Measurements from ENCODE around the gene FOXO3.

FOXO3 gene

DNA sequence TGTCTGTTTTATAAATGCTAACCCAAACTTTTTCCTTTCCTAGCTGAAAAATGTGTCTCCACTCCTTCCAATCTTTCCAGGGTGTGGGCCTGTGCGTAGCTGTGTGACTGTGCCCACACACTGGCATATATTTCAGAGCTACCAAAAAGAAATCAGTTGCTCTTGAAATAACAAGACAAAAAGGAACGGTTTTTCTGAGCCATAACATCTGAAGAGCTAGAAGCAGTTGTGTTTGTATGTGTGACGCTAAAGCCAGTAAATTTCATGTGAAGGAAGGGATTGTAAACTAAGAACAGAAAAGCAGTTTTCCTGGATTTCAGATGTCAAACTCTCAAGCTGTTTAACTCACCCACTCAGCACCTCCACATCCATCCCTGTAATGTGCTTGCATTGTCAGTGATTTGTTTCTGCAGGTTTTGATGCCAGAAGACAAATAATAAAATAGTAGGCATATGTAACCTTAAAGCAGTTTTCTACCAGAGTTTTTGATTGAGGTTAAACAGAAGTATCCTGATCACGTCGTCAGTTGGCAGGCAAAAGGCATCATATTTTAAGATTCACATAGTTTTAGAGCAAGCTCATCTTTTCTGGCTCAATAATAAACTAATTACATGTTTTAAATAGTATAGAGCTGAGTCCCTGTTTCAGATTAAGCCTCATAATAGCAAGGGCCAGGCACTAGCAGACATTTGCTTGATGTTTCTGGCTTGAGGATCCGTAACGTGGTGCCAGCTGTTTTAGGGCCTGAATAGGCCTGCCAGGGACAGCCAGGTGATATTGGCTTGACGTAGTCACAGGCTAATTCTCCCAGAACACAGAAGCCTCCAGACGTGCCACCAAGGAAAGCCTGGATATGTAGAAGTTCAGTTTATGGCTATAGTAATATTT, 90.9 kb downstream of the FOXO3 start:
- H3K4me3 ChIP-seq (ENCODE audit: low read depth, low read length), result no peak overlapping the region
- in situ Hi-C loops (cut with HindIII; ENCODE audit: low pct_ligation_motif_present, low sequenced_read_pairs), result no loop called here
- TF ChIP-seq, protein P1, sequence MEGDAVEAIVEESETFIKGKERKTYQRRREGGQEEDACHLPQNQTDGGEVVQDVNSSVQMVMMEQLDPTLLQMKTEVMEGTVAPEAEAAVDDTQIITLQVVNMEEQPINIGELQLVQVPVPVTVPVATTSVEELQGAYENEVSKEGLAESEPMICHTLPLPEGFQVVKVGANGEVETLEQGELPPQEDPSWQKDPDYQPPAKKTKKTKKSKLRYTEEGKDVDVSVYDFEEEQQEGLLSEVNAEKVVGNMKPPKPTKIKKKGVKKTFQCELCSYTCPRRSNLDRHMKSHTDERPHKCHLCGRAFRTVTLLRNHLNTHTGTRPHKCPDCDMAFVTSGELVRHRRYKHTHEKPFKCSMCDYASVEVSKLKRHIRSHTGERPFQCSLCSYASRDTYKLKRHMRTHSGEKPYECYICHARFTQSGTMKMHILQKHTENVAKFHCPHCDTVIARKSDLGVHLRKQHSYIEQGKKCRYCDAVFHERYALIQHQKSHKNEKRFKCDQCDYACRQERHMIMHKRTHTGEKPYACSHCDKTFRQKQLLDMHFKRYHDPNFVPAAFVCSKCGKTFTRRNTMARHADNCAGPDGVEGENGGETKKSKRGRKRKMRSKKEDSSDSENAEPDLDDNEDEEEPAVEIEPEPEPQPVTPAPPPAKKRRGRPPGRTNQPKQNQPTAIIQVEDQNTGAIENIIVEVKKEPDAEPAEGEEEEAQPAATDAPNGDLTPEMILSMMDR (IDR thresholded peaks at IDR 0.05; ENCODE audit: low read depth, low read length, missing control alignments), result no peak
- peak overlapping the region; percentile 58 for H3K27ac ChIP-seq
- H3K27me3 ChIP-seq (replicated peaks), result no peaks in the 10 kb centered on the region
- DNase-seq, result peak; percentile 54
- no peaks in the 10 kb centered on the region for H3K36me3 ChIP-seq (replicated peaks)

DNA sequence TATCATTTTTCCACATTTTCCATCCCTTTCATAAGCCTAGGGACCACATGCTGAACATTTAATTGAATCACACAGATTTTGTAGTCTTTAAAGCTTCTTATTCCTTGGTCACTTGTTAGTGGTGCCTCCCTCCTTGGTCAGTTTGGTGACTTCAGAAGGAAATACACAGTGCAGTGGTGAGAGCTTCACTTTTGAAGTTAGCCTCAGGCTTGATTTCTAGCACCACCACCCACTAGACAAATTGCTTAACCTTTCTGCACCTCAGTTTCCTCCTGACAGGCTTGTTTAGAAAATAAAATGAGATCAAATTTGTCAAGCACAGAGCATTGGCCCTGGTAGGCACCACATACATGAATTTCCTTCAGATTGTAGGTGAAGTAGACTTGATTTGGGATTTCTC, 91.7 kb downstream of the FOXO3 start:
- Histone ChIP-seq H3K4me3 (ENCODE audit: low read depth, low read length) (no peak overlapping the region), H3K27ac (peak overlapping the region; percentile 24), H3K36me3 (replicated peaks) (no peaks in the 10 kb centered on the region), H3K27me3 (replicated peaks) (no peaks in the 10 kb centered on the region)
- no peak for DNase-seq
- in situ Hi-C loops (cut with HindIII; ENCODE audit: low pct_ligation_motif_present, low sequenced_read_pairs), result no loop called here
- TF ChIP-seq, protein P1 (IDR thresholded peaks at IDR 0.05; ENCODE audit: low read depth, low read length, missing control alignments), result no peak

DNA sequence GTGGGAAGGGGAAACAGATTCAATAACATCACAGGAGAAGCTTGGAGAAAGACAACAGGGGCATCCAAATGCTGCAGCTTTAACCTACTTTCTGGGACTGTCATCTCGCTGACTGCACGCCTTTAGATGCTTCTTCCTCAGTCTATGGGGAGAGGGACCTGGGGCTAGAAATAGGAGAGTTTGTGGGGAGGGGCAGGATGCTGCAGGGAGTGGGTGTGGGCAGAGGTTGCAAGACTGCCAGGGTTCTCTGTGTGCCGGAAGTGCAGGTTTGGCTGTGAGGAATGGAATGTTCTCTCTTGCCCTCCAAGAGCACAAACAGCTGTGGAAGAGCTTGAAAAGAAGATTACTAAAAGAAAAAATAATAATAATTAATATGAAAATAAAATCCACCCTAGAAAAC, 93.2 kb downstream of the FOXO3 start:
- H3K27ac ChIP-seq, result no peak overlapping the region
- DNase-seq, result no peak
- no peaks in the 10 kb centered on the region for H3K27me3 ChIP-seq (replicated peaks)
- TF ChIP-seq, protein P1 (IDR thresholded peaks at IDR 0.05; ENCODE audit: low read depth, low read length, missing control alignments), result no peak
- in situ Hi-C loops (cut with HindIII; ENCODE audit: low pct_ligation_motif_present, low sequenced_read_pairs), result no loop called here
- H3K4me3 ChIP-seq (ENCODE audit: low read depth, low read length), result no peak overlapping the region
- no peaks in the 10 kb centered on the region for H3K36me3 ChIP-seq (replicated peaks)

DNA sequence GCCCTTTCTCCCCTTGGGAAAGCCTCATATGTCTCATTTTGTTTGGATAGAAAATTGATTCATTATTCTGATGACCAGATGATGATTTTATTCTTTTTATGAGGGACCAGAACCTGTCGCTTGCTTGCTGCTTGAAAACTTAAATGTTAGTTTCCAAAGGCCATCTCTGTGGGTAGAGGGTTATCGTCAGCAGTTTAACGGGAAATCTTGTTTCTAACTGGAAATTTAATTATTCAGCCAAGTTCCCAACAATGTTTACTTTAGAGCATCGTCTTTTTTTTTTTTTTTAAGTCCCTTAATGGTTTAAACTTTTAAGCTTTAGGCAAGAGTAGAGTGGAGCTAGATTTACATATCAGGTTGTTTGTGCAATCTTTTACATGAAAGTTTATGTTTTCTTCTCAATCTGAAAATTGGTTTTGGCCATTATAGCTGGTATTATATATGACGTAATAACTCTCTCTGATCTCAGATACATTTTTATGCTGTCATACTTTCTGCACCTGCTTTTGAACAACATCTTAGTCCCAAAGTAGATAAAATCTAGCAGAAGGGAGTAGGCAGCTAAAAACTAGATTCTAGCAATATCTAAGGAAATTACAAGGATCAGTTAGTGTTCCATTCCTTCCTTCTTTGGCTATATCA, 93.9 kb downstream of the FOXO3 start:
- Histone ChIP-seq H3K4me3 (ENCODE audit: low read depth, low read length) (no peak overlapping the region), H3K36me3 (replicated peaks) (no peaks in the 10 kb centered on the region), H3K27ac (no peak overlapping the region), H3K27me3 (replicated peaks) (no peaks in the 10 kb centered on the region)
- in situ Hi-C loops (cut with HindIII; ENCODE audit: low pct_ligation_motif_present, low sequenced_read_pairs), result no loop called here
- TF ChIP-seq, protein P1 (IDR thresholded peaks at IDR 0.05; ENCODE audit: low read depth, low read length, missing control alignments), result no peak
- DNase-seq, result no peak

DNA sequence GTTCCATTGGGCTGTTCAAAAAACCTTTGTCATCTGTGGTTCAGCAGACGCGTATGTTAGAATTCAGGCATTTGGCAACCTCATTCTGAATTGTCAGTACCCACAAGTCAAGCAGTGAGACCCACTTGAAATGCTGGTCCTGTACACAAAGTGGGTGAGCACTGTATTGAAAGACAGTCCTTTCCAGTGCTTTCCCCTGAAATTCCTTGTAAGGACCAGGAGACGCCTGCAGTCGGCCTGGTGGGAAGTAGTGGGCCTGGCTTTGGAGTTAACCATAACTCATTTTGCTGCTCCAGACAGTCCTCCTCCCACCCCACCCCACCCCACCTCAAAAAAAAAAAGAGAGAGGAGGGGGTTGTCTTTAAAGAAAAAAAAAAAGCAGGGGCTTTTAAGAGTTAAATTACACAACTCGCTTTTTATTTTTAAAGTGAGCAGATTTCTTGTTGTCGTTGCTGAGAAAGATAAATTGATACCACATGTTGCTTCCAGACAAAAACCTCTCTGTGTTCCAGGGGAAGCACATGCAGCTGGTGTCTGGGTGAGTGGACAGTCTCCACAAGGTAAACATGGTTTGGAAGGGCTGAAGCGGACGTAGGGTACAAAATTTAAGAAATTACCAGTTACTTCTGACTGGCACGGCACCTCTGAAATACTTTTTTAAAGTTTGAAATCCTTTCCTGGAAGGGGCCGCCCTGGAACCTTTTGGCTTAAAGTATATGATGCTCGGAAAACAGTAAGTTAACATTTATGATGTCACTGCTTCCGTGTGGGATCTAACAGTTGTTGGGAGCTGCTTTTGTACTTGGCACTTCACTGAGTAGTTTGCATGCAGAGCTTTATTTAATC, 95.3 kb downstream of the FOXO3 start:
- TF ChIP-seq, protein P1 (IDR thresholded peaks at IDR 0.05; ENCODE audit: low read depth, low read length, missing control alignments), result no peak
- Histone ChIP-seq H3K4me3 (ENCODE audit: low read depth, low read length) (peak overlapping the region; percentile 21), H3K27me3 (replicated peaks) (no peaks in the 10 kb centered on the region), H3K36me3 (replicated peaks) (no peaks in the 10 kb centered on the region), H3K27ac (no peak overlapping the region)
- DNase-seq, result peak; percentile 11
- in situ Hi-C loops (cut with HindIII; ENCODE audit: low pct_ligation_motif_present, low sequenced_read_pairs), result no loop called here

Measured in brain microvascular endothelial cell (primary cell).